GM18520 (cell line): ENCODE measurements around the gene LDB3.

Experiments used
- ATAC-seq: cut with Tn5 transposase; IDR thresholded peaks from one replicate; pipeline ENCODE4 v1.9.1; 2021; ENCODE audit not compliant: unreplicated experiment

The LDB3 gene

DNA sequence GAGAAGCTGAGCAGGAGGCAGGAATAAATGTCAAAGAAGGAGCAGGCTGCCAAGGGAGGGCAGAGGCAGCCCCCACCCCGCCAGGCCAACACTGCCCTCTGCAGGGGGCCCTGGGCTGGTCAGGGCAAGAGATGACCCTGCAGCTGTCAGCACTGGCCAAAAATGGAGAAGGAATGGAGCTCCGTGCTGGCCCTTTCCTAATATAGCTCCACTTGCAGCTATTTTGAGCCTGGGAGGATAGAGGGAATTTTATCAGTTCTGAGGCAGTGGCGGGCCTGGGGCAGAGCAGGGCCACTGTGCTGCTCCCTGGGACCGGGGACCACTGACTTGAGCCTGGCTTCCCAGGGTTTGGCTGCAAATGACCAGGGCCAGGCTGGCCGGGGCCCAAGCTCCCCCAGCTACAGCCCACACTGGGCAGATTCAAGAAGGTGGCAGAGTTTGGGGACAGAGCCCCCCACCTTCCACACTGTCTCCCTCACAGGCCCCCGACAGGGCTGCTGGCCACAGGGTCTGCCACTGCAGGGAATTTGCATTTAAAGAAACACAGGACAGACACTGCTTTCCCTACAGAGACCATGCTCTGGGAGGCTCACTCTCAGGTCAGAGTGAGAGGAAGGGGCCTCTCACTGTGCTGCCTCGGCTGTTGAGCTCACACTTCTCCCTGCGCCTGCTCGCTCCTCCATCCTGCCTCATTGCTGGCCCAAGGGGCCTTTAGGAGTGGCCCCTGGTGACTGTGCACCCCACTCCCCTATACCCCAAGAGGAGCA lies 16.2 kb downstream of the LDB3 start:
- ATAC-seq = no peak

DNA sequence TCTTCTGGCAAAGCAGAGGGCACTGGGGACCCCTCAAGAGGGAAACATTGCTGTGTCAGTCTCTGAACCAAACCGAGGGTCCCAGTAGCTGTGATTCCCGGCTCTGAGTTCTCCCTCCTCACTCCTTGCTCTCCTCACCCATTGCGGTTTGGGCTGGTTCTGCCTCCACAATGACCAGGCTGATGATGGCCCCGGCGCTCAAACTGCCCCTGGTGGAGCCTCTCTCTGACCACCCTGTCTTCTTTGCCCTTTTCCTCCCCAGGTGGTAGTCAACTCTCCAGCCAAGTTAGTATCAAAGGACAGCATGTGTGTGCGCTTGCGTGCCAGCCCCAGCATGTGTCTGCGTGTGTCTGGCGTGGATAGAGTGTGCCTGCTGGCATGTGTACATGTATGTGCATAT lies 17.1 kb downstream of the LDB3 start:
- ATAC-seq = no peak

- no peak for ATAC-seq
Measured at GRCh38 chr10:86685893-86686632, 17.8 kb downstream of the LDB3 start.

GRCh38 chr10:86686972-86687371 lies 18.7 kb downstream of the LDB3 start:
- no peak for ATAC-seq

- ATAC-seq = no peak
Measured at GRCh38 chr10:86687750-86688149, 19.4 kb downstream of the LDB3 start.

DNA sequence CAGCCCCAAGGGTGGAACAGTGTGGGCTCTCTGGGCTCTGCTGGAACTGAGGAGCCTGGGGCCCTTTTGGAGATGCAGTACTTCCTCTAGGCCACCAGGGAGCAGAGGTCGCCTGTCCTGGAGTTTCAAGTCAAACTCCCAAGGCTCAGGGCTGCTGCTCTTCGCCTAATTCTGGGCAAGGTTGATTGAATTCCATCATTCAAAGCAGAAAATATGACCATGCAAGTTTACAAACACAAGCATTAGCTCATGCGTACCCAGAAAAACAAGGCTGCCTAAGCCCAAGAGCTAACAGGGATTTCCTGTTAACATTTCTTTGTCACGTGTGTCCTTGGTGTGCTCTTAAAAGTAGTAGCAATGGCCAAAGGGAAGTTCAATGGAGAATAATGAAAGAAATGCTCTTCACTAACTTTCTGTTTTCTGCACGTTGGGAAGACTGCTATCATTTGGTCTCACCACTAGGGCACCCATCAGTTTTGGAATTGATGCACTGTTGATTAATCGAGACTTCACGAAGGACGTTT lies 20.1 kb downstream of the LDB3 start:
- no peak for ATAC-seq

GRCh38 chr10:86689146-86689545 lies 20.8 kb downstream of the LDB3 start:
- ATAC-seq = no peak

- ATAC-seq = no peak
Measured at GRCh38 chr10:86690231-86690630, 21.9 kb downstream of the LDB3 start.

- ATAC-seq = no peak
Measured at GRCh38 chr10:86690657-86691084, 22.4 kb downstream of the LDB3 start.

DNA sequence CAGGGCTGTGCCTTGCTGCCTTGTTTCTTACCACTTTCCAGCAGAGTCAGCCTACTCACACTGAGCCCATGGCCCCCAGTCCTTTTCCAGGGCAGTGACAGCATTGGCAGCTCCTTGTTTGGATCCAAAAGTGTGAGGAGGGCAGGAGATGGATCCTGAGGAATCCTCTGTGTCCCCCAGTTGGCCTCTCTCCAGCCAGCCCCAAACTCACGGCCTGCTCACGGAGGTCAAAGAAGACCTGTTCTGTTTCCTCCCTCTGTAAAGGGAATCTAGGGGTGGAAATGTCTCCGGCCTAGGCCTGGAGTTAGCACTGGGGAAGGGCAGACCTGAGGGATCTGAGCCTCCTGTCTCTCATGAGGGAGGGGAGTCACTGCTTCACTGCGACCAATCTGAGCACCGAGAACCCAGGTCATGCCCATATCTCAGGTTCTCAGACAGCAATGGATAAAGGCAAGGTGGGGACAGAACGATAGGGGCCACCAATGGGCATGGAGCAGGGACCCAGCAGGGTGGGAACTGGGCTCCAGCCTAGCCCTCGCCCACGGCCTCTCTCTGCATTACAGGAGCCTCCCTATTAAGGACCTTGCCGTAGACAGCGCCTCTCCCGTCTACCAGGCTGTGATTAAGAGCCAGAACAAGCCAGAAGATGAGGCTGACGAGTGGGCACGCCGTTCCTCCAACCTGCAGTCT lies 23.2 kb downstream of the LDB3 start:
- ATAC-seq = no peak

DNA sequence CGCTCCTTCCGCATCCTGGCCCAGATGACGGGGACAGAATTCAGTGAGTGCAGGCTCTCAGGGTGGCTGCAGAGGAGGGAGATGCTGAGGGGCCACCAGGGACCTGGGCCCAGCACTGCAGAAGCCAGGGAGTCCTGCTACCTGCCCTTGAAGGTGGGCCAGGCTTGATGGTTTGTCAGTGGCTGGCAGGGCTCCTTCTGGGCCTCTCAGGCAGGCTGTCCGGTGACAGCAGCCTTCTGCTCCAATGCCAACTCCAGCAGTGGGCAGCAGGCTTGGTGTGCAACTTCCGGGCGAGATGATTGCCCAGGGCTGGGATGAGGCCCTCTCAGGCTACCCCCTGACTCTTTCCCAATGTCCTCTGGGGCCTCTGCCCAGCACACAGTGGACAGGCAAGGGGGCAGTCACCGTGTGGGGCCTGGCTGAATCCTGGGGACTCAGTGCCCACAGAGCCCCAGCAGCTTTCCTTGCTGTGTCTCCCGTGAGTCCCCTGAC lies 23.8 kb downstream of the LDB3 start:
- ATAC-seq = no peak

- no peak for ATAC-seq
Measured at GRCh38 chr10:86692664-86693063, 24.4 kb downstream of the LDB3 start.

DNA sequence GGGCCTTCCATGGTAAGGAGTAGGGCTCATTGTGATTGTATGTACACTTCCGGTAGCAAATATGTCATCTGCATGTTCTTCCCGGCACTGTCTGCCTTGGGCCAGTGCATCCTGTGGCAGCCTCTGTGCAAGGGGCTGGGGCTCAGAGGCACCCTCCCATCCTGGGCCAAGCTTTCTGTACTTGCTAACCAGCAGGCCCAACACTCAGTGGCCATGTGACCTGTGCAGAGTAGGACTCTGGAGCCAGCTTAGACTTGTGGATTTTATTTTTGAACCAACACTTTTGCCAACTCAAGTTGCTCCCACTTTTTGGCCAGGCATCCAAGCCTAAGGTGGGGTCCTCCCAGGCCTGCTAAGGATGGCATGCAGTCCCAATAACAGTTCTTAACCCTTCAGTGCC lies 25.0 kb downstream of the LDB3 start:
- no peak for ATAC-seq

- no peak for ATAC-seq
Measured at GRCh38 chr10:86693721-86694369, 25.5 kb downstream of the LDB3 start.

DNA sequence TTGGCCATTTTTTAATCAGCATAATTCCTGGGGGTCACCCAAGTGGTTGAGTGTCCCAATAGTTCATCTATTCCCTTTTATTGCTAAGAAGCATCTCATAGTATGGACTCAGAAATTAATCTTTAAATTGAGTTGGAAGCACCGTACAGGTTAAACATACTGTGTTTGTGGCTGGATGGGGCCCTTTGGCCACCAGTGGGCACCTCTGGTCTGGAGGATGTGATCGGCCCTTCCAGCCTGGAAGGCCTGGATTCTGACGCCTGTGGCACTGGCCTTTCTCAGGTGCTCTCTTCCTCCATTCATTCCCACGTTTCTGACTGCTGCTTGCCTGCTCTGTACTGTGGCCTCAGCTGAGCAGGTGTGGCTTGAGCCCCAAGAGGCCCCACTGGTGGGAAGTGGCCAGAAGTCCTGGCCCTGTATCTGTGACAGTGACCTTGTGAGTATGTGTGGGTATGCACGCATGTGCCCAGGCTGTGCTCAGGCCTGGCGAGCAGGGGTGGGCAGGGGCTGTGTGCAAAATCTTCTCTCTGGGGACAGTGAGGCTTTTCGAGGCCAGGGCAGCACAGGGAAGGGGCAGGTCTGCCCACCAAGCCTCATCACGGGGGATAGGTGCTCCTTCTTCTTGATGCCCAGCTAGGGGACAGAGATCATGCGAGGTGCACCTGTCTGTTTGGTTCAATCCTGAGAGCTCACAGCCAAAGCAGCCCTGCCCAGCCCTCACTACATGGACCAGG lies 30.1 kb downstream of the LDB3 start:
- ATAC-seq = no peak

- no peak for ATAC-seq
Measured at GRCh38 chr10:86699125-86699524, 30.8 kb downstream of the LDB3 start.

DNA sequence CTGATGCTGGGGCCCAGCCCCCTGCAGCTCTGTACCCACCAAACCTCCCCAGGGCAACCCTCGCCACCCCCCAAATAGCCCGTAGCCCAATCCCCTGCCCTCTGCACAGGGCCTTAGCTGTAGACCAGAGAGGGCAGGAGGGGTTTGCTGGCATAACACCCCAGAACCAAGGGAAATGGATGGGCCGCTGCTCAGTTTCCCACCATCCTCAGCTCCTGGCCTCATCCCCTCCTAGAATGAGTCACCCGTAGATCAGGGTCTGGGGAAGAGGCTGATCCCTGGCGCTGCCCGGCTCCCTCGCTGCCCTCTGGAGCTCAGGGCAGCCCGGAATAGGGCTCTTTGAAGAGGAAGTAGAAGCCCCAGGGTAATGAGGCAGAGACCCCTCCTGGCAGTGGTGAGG lies 31.2 kb downstream of the LDB3 start:
- no peak for ATAC-seq

DNA sequence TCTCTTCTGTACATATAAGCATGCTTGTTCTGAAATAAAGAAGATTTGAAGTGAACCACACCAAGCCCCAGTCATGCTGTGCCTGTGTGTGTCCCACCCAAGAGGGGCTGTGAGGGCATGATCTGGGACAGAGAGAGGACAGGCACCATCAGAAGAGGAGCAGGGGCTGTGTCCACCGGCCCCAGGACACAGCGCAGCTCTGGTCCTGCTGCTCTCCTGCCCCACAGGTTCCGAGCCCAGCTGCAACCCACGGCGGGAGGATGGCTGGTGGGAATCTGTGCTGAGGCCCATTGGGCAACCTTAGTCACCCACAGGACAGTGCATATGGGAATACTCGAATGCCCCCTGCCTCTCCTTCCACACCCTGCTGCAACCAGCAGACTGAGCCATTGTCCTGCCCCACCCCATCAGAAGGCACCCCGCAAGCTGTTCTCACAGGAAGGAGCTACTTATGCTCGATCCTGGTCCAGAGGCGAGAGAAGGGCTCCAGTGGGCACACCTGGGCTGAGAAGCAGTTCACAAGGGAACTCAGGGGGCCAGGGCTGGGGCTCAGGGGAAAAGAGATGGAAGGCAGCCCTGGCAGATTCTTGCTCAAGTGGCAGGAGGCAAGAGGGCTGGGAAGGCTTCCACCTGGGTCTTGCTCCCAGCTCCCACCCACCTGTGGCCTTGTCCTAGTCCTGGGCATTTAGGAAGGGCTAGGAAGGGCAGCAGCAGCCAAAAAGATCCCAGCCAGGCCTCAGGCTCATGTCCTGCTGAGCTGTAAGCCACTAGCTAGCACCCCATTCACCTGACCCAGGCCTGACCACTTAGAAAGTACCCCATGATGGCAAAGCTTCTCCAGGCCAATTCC lies 31.9 kb downstream of the LDB3 start:
- ATAC-seq = no peak

DNA sequence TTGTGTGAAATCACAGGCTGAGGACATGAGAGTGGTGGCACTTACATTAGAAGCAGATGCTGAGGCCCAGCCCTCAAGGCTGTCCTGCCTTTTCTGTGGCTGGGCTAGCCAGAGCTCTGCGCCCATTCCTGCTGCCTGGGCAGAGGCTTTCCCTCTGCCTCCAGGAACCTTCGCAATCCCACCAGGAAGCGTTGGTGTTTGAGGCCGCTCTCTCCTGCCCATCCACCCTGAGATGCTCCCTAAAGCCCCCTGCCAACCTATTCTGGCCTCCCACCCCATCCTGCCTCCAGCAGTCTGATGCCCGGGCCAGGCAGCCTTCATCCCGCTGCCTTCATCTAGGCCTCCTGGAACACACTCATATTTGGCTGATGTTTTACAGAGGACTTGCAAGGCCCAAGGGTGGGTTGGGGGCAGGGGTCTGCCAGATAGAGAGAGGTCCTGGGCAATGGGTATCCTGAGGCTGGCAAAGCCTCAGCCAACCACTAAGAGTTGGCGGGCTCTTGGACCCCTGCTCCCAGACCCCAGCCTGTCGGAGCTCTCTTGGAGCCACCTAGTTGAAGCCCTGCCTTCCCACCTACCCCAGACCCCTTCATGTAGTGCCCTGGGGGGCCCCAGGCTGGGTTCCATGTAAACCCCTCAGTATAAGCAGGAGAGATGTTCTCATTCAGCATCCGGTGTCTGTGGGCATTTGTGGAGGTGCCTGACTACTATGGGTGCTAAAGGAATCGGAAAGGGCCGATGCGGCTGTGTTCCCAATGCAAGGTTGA lies 32.7 kb downstream of the LDB3 start:
- ATAC-seq = no peak
